ENCODE results near the gene CD200R1L.

CD200R1L gene

DNA sequence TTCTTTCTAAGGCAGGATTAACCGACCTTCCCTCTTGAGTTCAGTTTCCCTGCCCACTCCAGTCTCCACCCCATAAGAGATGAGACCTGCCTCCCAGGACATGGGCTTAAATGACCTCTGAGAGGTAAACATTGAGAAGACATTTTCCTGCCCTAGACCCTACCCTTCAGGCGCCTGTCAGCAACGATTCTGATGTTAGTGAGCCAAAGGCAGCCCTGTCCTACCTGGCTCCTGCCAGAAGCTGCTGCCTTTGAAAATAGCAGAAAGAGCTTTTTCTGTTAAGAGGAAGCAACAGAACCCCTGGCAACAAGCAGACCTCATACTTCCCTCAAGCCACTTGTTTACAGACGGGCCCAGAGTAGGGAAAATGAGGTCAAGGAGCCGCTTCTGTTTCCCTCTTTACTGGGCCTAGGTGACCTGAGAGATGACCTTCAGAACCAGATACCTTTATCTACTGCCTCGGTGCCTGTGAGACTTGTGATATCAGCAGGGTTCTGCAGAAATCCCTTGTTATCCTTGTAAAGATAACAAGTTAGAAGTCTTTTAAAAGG, 52.0 kb downstream of the CD200R1L start:
- no peaks in the 10 kb centered on the region for H3K27me3 ChIP-seq (ENCODE audit: control insufficient read depth, insufficient read depth, low read length, poor library complexity, severe bottlenecking)
- H3K27ac ChIP-seq (ENCODE audit: insufficient read depth, low read depth, low read length, poor library complexity, severe bottlenecking) = no peak overlapping the region
- peaks cover 6% of the 10 kb centered on the region for H3K4me1 ChIP-seq (ENCODE audit: control insufficient read depth, insufficient read depth, low read length)
- no peaks in the 10 kb centered on the region for H3K36me3 ChIP-seq (ENCODE audit: control insufficient read depth, insufficient read depth, low read length)
- no peak overlapping the region for H3K4me3 ChIP-seq (ENCODE audit: insufficient read depth, low read depth, low read length)
- WGBS, 2 experiments = 88 to 94% methylated on average over 6 of the region's 6 CpGs
- H3K9me3 ChIP-seq (ENCODE audit: control insufficient read depth, low read length) = no peaks in the 10 kb centered on the region

DNA sequence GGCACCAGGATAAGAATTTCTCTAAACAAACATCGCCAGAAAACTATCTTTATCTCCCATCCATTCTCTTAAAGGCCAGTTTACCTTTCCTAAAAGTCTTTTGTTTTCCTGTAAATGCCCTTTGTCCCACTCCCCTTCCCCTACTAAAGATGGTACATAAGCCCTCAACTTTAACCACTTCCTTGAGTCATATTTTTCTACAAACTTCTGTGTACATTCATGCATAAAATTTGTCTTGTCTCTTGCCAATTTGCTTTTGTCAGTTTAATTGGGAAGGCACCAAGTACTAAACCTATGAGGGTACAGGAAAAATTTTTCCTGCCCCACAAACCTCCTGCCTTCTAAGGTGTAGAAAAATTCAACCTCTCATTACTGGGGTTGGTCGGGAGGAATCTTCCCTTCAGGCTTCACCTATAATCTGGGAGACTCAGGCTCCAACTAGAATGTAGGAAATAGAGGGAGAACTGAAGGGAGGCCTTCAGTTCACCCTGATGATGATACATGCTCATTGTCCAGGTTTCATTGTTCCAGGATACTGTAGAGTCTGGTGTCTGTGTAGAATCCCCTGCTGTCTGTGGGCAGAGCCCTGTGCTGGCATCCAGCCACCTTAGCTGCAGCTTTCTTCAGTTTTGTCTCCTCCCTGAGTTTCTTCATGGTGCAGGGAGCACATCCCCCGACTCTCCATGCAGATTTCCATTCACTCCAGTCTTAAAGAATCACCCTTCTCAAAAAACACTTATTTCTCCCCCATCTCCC, 53.2 kb downstream of the CD200R1L start:
- Histone ChIP-seq H3K36me3 (ENCODE audit: control insufficient read depth, insufficient read depth, low read length) (no peaks in the 10 kb centered on the region), H3K9me3 (ENCODE audit: control insufficient read depth, low read length) (no peaks in the 10 kb centered on the region), H3K4me1 (ENCODE audit: control insufficient read depth, insufficient read depth, low read length) (peaks cover 6% of the 10 kb centered on the region), H3K27me3 (ENCODE audit: control insufficient read depth, insufficient read depth, low read length, poor library complexity, severe bottlenecking) (no peaks in the 10 kb centered on the region), H3K27ac (ENCODE audit: insufficient read depth, low read depth, low read length, poor library complexity, severe bottlenecking) (no peak overlapping the region), H3K4me3 (ENCODE audit: insufficient read depth, low read depth, low read length) (no peak overlapping the region)
- 84 to 89% methylated on average over 2 to 3 of the region's 3 CpGs for WGBS, 2 experiments

- 100% methylated on average over 1 to 2 of the region's 2 CpGs for WGBS, 2 experiments
- peaks cover 6% of the 10 kb centered on the region for H3K4me1 ChIP-seq (ENCODE audit: control insufficient read depth, insufficient read depth, low read length)
Measured at GRCh38 chr3:112791736-112792135, 54.9 kb downstream of the CD200R1L start.

GRCh38 chr3:112789787-112790186, 56.9 kb downstream of the CD200R1L start:
- Histone ChIP-seq H3K27ac (ENCODE audit: insufficient read depth, low read depth, low read length, poor library complexity, severe bottlenecking) (no peak overlapping the region), H3K36me3 (ENCODE audit: control insufficient read depth, insufficient read depth, low read length) (no peaks in the 10 kb centered on the region), H3K4me1 (ENCODE audit: control insufficient read depth, insufficient read depth, low read length) (peaks cover 6% of the 10 kb centered on the region), H3K4me3 (ENCODE audit: insufficient read depth, low read depth, low read length) (no peak overlapping the region), H3K9me3 (ENCODE audit: control insufficient read depth, low read length) (no peaks in the 10 kb centered on the region), H3K27me3 (ENCODE audit: control insufficient read depth, insufficient read depth, low read length, poor library complexity, severe bottlenecking) (no peaks in the 10 kb centered on the region)
- 95 to 96% methylated on average over 3 of the region's 3 CpGs for WGBS, 2 experiments

More at GRCh38 chr3:112791736-112792135, 54.9 kb downstream of the CD200R1L start:
- H3K9me3 ChIP-seq (ENCODE audit: control insufficient read depth, low read length) = no peaks in the 10 kb centered on the region
- no peak overlapping the region for H3K27ac ChIP-seq (ENCODE audit: insufficient read depth, low read depth, low read length, poor library complexity, severe bottlenecking)
- no peaks in the 10 kb centered on the region for H3K27me3 ChIP-seq (ENCODE audit: control insufficient read depth, insufficient read depth, low read length, poor library complexity, severe bottlenecking)
- H3K36me3 ChIP-seq (ENCODE audit: control insufficient read depth, insufficient read depth, low read length) = no peaks in the 10 kb centered on the region
- H3K4me3 ChIP-seq (ENCODE audit: insufficient read depth, low read depth, low read length) = no peak overlapping the region

DNA sequence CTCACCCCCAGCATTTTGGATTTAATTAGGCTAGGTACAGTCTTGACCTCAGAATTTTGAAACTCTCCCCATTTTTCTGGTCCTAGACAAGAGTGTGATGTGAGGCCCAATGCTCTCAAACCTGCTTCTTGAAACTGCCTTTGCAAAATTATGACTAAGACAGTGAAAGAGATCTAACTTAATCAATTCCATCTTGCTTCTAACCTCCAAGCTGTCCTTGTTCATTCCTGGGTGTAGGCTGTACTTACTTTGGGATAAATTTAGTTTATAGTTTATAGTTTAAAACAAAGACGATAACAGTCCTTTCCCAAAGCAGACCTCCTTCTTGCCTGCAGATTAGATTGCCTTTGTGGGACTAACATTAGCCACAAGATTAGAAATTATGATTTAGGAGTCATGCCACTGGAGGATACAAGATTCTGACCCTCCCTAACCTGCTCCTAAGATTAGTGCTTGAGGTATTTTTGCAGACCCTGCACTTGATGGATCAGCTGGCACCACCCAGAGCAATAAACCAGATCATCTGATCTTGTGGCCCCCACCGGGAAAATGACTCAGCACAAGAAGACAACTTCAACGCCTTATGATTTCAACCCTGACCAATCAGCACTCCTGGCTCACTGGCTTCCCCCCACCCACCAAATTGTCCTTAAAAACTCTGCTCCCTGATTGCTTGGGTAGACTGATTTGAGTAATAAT, 59.6 kb downstream of the CD200R1L start:
- Histone ChIP-seq H3K9me3 (ENCODE audit: control insufficient read depth, low read length) (no peaks in the 10 kb centered on the region), H3K4me1 (ENCODE audit: control insufficient read depth, insufficient read depth, low read length) (no peaks in the 10 kb centered on the region), H3K27ac (ENCODE audit: insufficient read depth, low read depth, low read length, poor library complexity, severe bottlenecking) (no peak overlapping the region), H3K36me3 (ENCODE audit: control insufficient read depth, insufficient read depth, low read length) (no peaks in the 10 kb centered on the region), H3K4me3 (ENCODE audit: insufficient read depth, low read depth, low read length) (no peak overlapping the region), H3K27me3 (ENCODE audit: control insufficient read depth, insufficient read depth, low read length, poor library complexity, severe bottlenecking) (no peaks in the 10 kb centered on the region)
- WGBS, 2 experiments = 89 to 99% methylated on average over 3 of the region's 3 CpGs

DNA sequence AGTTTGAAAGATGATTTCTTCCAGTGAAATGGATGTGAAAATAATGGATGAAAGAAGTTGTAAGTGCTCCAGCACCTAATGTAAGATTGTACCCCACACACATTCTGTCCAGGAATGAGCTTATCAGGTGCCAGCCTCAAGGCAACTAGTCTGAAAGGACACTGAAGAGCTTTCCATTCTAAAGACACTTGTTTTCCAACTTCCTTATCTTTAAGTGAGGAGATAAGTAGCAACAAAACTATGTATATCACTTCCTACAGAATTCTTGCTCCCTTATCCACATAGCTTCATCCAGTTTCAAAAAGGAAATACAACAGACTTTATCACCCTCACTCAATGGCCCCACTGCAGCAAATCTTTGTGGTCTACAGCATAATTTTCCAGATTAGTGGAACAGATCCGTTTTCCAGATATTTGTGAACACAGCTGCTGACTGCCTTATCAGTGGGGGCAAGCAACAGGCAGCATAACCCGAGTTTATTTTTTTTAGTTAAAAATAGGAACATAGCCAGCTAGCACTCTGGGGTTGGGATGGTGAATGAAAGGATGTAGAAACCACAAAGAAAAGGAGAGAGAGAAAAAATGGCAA, 60.6 kb downstream of the CD200R1L start:
- Histone ChIP-seq H3K27ac (ENCODE audit: insufficient read depth, low read depth, low read length, poor library complexity, severe bottlenecking) (no peak overlapping the region), H3K4me1 (ENCODE audit: control insufficient read depth, insufficient read depth, low read length) (no peaks in the 10 kb centered on the region), H3K27me3 (ENCODE audit: control insufficient read depth, insufficient read depth, low read length, poor library complexity, severe bottlenecking) (no peaks in the 10 kb centered on the region), H3K36me3 (ENCODE audit: control insufficient read depth, insufficient read depth, low read length) (no peaks in the 10 kb centered on the region), H3K9me3 (ENCODE audit: control insufficient read depth, low read length) (no peaks in the 10 kb centered on the region), H3K4me3 (ENCODE audit: insufficient read depth, low read depth, low read length) (no peak overlapping the region)
- 90 to 91% methylated on average over 2 of the region's 2 CpGs for WGBS, 2 experiments

GRCh38 chr3:112785321-112786001, 61.2 kb downstream of the CD200R1L start:
- no peak overlapping the region for H3K4me3 ChIP-seq (ENCODE audit: insufficient read depth, low read depth, low read length)
- no peak overlapping the region for H3K27ac ChIP-seq (ENCODE audit: insufficient read depth, low read depth, low read length, poor library complexity, severe bottlenecking)
- WGBS, 2 experiments = 90 to 95% methylated on average over 9 of the region's 9 CpGs
- no peaks in the 10 kb centered on the region for H3K36me3 ChIP-seq (ENCODE audit: control insufficient read depth, insufficient read depth, low read length)
- no peaks in the 10 kb centered on the region for H3K9me3 ChIP-seq (ENCODE audit: control insufficient read depth, low read length)
- no peaks in the 10 kb centered on the region for H3K4me1 ChIP-seq (ENCODE audit: control insufficient read depth, insufficient read depth, low read length)
- H3K27me3 ChIP-seq (ENCODE audit: control insufficient read depth, insufficient read depth, low read length, poor library complexity, severe bottlenecking) = no peaks in the 10 kb centered on the region

GRCh38 chr3:112782491-112782890, 64.2 kb downstream of the CD200R1L start:
- H3K27me3 ChIP-seq (ENCODE audit: control insufficient read depth, insufficient read depth, low read length, poor library complexity, severe bottlenecking) = no peaks in the 10 kb centered on the region
- H3K9me3 ChIP-seq (ENCODE audit: control insufficient read depth, low read length) = no peaks in the 10 kb centered on the region
- no peak overlapping the region for H3K4me3 ChIP-seq (ENCODE audit: insufficient read depth, low read depth, low read length)
- H3K27ac ChIP-seq (ENCODE audit: insufficient read depth, low read depth, low read length, poor library complexity, severe bottlenecking) = no peak overlapping the region
- 56 to 64% methylated on average over 2 of the region's 2 CpGs for WGBS, 2 experiments
- H3K4me1 ChIP-seq (ENCODE audit: control insufficient read depth, insufficient read depth, low read length) = no peaks in the 10 kb centered on the region
- no peaks in the 10 kb centered on the region for H3K36me3 ChIP-seq (ENCODE audit: control insufficient read depth, insufficient read depth, low read length)

GRCh38 chr3:112781599-112781998, 65.1 kb downstream of the CD200R1L start:
- Histone ChIP-seq H3K27ac (ENCODE audit: insufficient read depth, low read depth, low read length, poor library complexity, severe bottlenecking) (no peak overlapping the region), H3K9me3 (ENCODE audit: control insufficient read depth, low read length) (no peaks in the 10 kb centered on the region), H3K4me3 (ENCODE audit: insufficient read depth, low read depth, low read length) (no peak overlapping the region), H3K27me3 (ENCODE audit: control insufficient read depth, insufficient read depth, low read length, poor library complexity, severe bottlenecking) (no peaks in the 10 kb centered on the region), H3K4me1 (ENCODE audit: control insufficient read depth, insufficient read depth, low read length) (no peaks in the 10 kb centered on the region), H3K36me3 (ENCODE audit: control insufficient read depth, insufficient read depth, low read length) (no peaks in the 10 kb centered on the region)
- WGBS, 2 experiments = 95 to 97% methylated on average over 1 of the region's 1 CpG
